GM21367 (cell line): ENCODE measurements around the gene TMCC1.
A peak's percentile ranks its signal among the peaks of the same experiment; 100 is the strongest.
"Not testable (repeated sequence)": the region's sequence is repeated elsewhere in the genome, so short reads cannot be mapped to it uniquely, and the experiment has no call there.

Experiments
- ATAC-seq: cut with Tn5 transposase; IDR thresholded peaks from one replicate; pipeline ENCODE4 v1.9.1; 2021; ENCODE audit not compliant: unreplicated experiment

Gene TMCC1

GRCh38 chr3:129734449-129734848 is 159.1 kb downstream of the TMCC1 start:
- ATAC-seq, result no peak

GRCh38 chr3:129732200-129732876 is 161.2 kb downstream of the TMCC1 start:
- no peak for ATAC-seq

GRCh38 chr3:129727707-129728106 is 165.8 kb downstream of the TMCC1 start:
- ATAC-seq, result no peak

- no peak for ATAC-seq
Observed at GRCh38 chr3:129723558-129724324, 169.8 kb downstream of the TMCC1 start.

- no peak for ATAC-seq
Observed at GRCh38 chr3:129722527-129722926, 171.0 kb downstream of the TMCC1 start.

- ATAC-seq, result no peak
Observed at GRCh38 chr3:129718201-129718600, 175.3 kb downstream of the TMCC1 start.

GRCh38 chr3:129715854-129716253 is 177.7 kb downstream of the TMCC1 start:
- no peak for ATAC-seq

GRCh38 chr3:129708328-129708861 is 185.1 kb downstream of the TMCC1 start:
- no peak for ATAC-seq

- no peak for ATAC-seq
Observed at GRCh38 chr3:129705274-129705673, 188.2 kb downstream of the TMCC1 start.

- no peak for ATAC-seq
Observed at GRCh38 chr3:129703913-129704312, 189.6 kb downstream of the TMCC1 start.

- ATAC-seq, result no peak
Observed at GRCh38 chr3:129702934-129703712, 190.4 kb downstream of the TMCC1 start.

- no peak for ATAC-seq
Observed at GRCh38 chr3:129701161-129701560, 192.3 kb downstream of the TMCC1 start.

- no peak for ATAC-seq
Observed at GRCh38 chr3:129699612-129700011, 193.9 kb downstream of the TMCC1 start.

GRCh38 chr3:129699199-129699598 is 194.3 kb downstream of the TMCC1 start:
- no peak for ATAC-seq

GRCh38 chr3:129697229-129697969 is 196.1 kb downstream of the TMCC1 start:
- ATAC-seq, result no peak

GRCh38 chr3:129696430-129696829 is 197.1 kb downstream of the TMCC1 start:
- not testable (repeated sequence) for ATAC-seq

GRCh38 chr3:129695230-129695629 is 198.3 kb downstream of the TMCC1 start:
- ATAC-seq, result no peak

- no peak for ATAC-seq
Observed at GRCh38 chr3:129694228-129694627, 199.3 kb downstream of the TMCC1 start.

GRCh38 chr3:129692743-129693142 is 200.8 kb downstream of the TMCC1 start:
- no peak for ATAC-seq

- ATAC-seq, result no peak
Observed at GRCh38 chr3:129690963-129691362, 202.5 kb downstream of the TMCC1 start.

- peak; percentile 90 for ATAC-seq
Observed at GRCh38 chr3:129690406-129690805, 203.1 kb downstream of the TMCC1 start.
